Ureter (tissue), 1 donor: Measurements from ENCODE around the gene ICAM2. TPM values are rescaled to one million over a fixed set of nuclear protein-coding genes. Genes with fewer than 3 reads are reported as not detected.

Experiments used
- total RNA-seq: library from RNA; stranded (reverse); gene quantifications from one replicate; pipeline ENCODE4 v1.2.4, GENCODE V29; 2023
- donor health status: DM: yes; HTN: yes; CAD: no.

Gene ICAM2
- total RNA-seq, 1 donor from 2014 or later, result 39.0 TPM

Other genes starting within 250 kb of the ICAM2 start
- 94.9 TPM for gene CCDC47, start 247.0 kb downstream of the ICAM2 start, total RNA-seq
- gene DDX42, start 246.5 kb downstream of the ICAM2 start, total RNA-seq, result 185 TPM
- gene PSMC5, start 193.2 kb downstream of the ICAM2 start, total RNA-seq, result 121 TPM
- 56.7 TPM for gene FTSJ3, start 193.0 kb downstream of the ICAM2 start, total RNA-seq
- gene SMARCD2, start 177.9 kb downstream of the ICAM2 start, total RNA-seq, result 90.6 TPM
- not detected for gene CSH2, start 147.0 kb downstream of the ICAM2 start, total RNA-seq
- gene GH2, start 138.7 kb downstream of the ICAM2 start, total RNA-seq, result not detected
- gene CSH1, start 124.1 kb downstream of the ICAM2 start, total RNA-seq, result not detected
- gene CSHL1, start 109.4 kb downstream of the ICAM2 start, total RNA-seq, result not detected
- not detected for gene GH1, start 101.8 kb downstream of the ICAM2 start, total RNA-seq
- gene CD79B, start 88.3 kb downstream of the ICAM2 start, total RNA-seq, result 12.5 TPM
- gene SCN4A, start 47.7 kb downstream of the ICAM2 start, total RNA-seq, result 2.2 TPM
- gene PRR29, start 22.3 kb downstream of the ICAM2 start, total RNA-seq, result 3.5 TPM
- gene ERN1, start 109.5 kb upstream of the ICAM2 start, total RNA-seq, result 49.2 TPM
- gene TEX2, start 242.6 kb upstream of the ICAM2 start, total RNA-seq, result 31.6 TPM